Activated CD8-positive, alpha-beta memory T cell treated with anti-CD3 and anti-CD28 coated beads for 36 hours (primary cell): ENCODE measurements around the gene MCM7. TPM values are rescaled to one million over a fixed set of nuclear protein-coding genes. Genes with fewer than 3 reads are reported as not detected.

ENCODE experiments used
- CTCF ChIA-PET: fragments of 350-600 bp; sonication (Branson Sonifier 250); formaldehyde crosslinking; loops from one replicate; lab custom pipeline; 2021; ENCODE audit warnings: antibody characterized with exemption; lab: Charles Lee
- POLR2A ChIA-PET: fragments of 350-600 bp; sonication (Branson Sonifier 250); formaldehyde crosslinking; loops from one replicate; lab custom pipeline; 2021; ENCODE audit warnings: antibody characterized with exemption; lab: Charles Lee
- total RNA-seq, 2 experiments: library from RNA; stranded (reverse); gene quantifications; one replicate each; pipeline ENCODE4 v1.2.3, GENCODE V29; 2021

The MCM7 gene
- total RNA-seq, 2 experiments from 2014 or later = 437 to 447 TPM

- ChIA-PET POLR2A (interaction anchor here (6.1 kb wide), 1 partner anchor 12 kb away, joined by 45 read pairs; the partner anchor contains the start of genes AP4M1 and MCM7), CTCF (no interaction called here)
These were observed 12.4 kb downstream of the MCM7 start, which contains the start of gene COPS6 for GRCh38 chr7:100088621-100089457. Gene COPS6, plus strand, starts transcription at chr7:100088969. Its CDS starts 22 bp downstream, at chr7:100088991.

- CTCF ChIA-PET = no interaction called here
- POLR2A ChIA-PET = interaction anchor here (6.1 kb wide), 1 partner anchor 13 kb away, joined by 45 read pairs; the partner anchor contains the start of genes AP4M1 and MCM7
These were observed 13.0 kb downstream of the MCM7 start for GRCh38 chr7:100088095-100088620.

DNA sequence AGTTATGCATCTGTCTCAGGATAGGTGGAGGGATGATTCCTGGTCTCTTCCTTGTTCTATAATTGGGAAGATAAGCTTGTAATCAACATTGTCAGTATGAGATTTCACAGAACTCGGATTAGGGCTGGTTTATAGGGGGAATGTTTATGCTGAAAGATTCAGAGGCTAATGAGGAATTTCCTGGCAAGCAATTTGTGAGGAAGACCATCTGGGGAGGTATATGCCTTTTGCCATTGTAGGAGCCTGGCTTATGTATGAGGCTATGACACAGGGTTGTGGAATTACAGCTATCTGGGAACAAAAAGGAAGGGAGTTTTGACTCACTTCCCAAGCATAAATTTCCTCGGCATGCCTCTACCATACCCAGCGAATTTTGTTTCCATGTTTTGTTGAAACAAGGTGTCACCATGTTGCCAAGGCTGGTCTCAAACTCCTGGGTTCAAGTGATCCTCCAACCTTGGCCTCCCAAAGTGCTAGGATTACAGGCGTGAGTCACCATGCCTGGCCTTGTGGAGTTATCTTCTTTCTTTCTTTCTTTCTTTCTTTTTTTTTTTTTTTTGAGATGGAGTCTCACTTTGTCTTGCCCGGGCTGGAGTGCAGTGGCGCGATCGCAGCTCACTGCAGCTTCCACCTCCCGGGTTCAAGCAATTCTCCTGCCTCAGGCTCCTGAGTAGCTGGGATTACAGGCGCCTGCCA lies 14.0 kb downstream of the MCM7 start:
- POLR2A ChIA-PET = interaction anchor here (0.6 kb wide), 1 partner anchor 50 kb away, joined by 3 read pairs; no protein-coding TSS in a partner anchor
- CTCF ChIA-PET = interaction anchor here (1.5 kb wide), 1 partner anchor 12 kb away, joined by 4 read pairs; no protein-coding TSS in a partner anchor

GRCh38 chr7:100085515-100085914 lies 15.7 kb downstream of the MCM7 start:
- ChIA-PET CTCF (no interaction called here), POLR2A (no interaction called here)

- ChIA-PET CTCF (interaction anchor here (0.7 to 1.3 kb wide), 5 partner anchors 12 to 659 kb away, joined by 3 to 9 read pairs (median 4); partner anchors contain the start of genes AP4M1 and MCM7), POLR2A (interaction anchor here (0.6 to 1.4 kb wide), 9 partner anchors 8 to 451 kb away, joined by 3 to 21 read pairs (median 4); partner anchors contain the start of genes AP4M1, MCM7 and ZSCAN21)
These were observed 18.2 kb downstream of the MCM7 start for GRCh38 chr7:100082978-100083377.

DNA sequence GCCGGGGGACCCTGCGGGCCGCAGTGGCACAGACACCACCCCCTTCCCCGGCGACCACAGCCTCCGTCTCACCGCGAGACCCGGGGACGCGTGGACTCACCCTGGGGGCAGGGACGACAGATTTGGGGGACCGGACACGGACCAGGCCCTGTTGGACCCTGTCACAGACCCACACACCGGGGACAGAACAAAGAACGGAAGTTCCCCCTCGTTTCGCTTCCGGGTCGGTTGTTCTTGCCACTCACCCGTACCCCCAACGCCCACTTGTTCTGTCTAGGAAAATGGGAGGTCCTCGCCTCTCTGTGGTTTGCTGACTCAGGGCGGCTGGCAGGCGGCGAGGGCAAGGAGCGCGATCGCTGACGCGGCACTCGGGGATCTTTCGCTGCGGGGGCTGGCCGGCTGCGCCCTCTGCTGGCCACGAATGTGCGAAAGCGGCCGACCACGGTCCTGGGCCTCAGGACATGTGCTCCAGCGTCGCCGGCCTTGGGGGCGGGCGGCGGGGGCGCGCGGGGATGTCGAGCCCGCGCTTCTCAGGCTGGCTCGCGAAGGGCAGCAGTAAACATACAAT lies 19.6 kb downstream of the MCM7 start, which contains the start of gene ZNF3:
Gene ZNF3, minus strand, starts transcription at position 189 of the 568 bp plus-strand sequence. CDS start 4,366 bp downstream, outside the sequence.
- CTCF ChIA-PET = interaction anchor here (0.6 to 1.3 kb wide), 4 partner anchors 12 to 39 kb away, joined by 3 to 9 read pairs (median 4); partner anchors contain the start of genes AP4M1 and MCM7
- POLR2A ChIA-PET = interaction anchor here (1.1 to 1.4 kb wide), 2 partner anchors 19 to 83 kb away, joined by 4 to 21 read pairs; partner anchors contain the start of genes AP4M1 and MCM7

DNA sequence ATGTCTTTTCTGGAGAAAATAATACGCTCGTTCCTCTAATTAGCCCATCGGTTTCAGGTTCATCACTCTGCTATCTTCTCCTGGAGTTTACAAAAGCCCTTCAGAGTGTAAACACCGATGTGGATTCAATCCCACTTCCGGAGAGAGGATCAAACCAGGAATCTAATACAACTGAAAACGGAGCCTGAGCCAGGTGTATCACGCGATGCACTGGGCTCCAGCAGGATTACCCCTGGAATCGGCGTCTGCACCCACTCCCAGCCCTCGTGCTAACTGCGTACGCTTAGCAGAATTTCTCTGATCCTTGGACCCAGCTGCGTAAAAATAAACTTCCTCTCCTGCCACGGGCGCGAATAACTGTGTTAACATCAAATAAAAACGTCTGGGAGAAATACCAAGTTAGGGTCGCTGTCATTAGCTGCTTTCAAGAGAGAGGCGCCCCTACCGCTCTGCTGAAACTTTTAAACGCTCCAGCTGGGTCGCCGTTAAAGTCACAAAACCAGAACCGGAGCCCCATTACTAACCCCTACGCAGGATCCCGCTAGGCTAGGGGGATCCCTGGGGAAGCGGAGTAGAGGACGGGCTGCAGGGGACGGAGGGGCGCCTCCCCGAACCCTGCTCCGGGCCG lies 20.2 kb downstream of the MCM7 start:
- CTCF ChIA-PET = interaction anchor here (0.8 kb wide), 1 partner anchor 32 kb away, joined by 3 read pairs; no protein-coding TSS in a partner anchor
- POLR2A ChIA-PET = no interaction called here

GRCh38 chr7:100079024-100079560 lies 22.1 kb downstream of the MCM7 start:
- CTCF ChIA-PET = no interaction called here
- POLR2A ChIA-PET = no interaction called here

DNA sequence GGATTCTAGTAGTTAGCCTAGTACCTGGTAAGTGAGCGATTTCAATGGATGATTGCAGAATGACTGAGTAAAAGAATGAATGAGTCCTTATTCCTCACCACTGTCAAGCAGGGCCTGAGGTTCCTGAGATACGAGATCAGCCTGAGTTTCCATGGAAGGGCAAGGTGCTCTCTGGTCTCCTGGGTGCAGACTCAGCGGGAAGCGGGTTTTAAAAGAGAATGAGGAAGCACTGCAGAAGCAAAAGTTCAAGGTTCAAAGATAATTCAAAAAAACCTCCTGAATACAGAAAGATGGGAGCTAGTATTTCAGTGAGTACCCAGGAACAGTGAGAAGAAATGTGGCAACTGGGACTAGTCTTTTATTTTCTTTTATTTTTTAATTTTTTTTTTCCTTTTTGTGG lies 24.0 kb downstream of the MCM7 start:
- ChIA-PET POLR2A (interaction anchor here (0.6 kb wide), 1 partner anchor 1089 kb away, joined by 3 read pairs; no protein-coding TSS in a partner anchor), CTCF (interaction anchor here (1.3 kb wide), 1 partner anchor 16 kb away, joined by 3 read pairs; no protein-coding TSS in a partner anchor)

- CTCF ChIA-PET = interaction anchor here (1.0 kb wide), 1 partner anchor 26 kb away, joined by 4 read pairs; the partner anchor contains the start of gene ZSCAN21
- POLR2A ChIA-PET = no interaction called here
These were observed 25.8 kb downstream of the MCM7 start for GRCh38 chr7:100075418-100075817.

DNA sequence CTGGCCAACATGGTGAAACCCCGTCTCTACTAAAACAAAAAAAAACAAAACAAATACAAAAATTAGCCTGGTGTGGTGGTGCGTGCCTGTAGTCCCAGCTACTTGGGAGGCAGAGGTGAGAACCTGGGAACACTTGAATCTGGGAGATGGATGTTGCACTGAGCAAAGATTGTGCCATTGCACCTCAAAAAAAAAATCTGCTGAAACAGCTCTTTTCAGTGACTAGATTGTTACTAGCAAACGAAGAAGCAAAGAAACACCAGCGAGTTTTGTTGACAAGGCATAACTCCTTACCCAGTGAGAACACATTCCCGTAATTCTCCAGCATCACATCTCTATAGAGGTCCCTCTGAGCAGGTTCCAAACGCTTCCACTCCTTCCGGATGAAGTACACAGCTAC lies 26.4 kb downstream of the MCM7 start:
- POLR2A ChIA-PET = no interaction called here
- CTCF ChIA-PET = interaction anchor here (1.0 kb wide), 1 partner anchor 25 kb away, joined by 4 read pairs; the partner anchor contains the start of gene ZSCAN21

DNA sequence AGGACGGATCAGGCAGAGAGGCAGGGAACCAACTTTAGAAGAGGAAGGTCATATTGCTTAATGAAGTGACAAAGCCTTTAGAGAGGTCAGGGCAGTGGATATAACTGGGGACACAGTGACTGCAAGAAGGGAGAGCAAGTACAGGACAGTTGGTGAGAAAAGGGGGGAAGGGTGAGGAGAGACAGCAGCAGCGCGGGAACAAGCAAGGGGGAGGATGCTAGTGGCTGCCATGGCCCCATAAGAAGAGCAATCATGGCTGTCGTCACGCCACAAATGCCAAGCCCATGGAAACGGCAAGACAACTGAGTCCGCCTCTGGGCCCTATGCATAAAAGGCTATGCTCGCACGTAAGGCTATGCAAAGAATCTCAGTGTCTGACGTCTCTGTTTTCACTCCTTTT lies 28.7 kb downstream of the MCM7 start:
- POLR2A ChIA-PET = no interaction called here
- CTCF ChIA-PET = no interaction called here

GRCh38 chr7:100071018-100071723 lies 30.0 kb downstream of the MCM7 start:
- CTCF ChIA-PET = interaction anchor here (1.0 kb wide), 1 partner anchor 11 kb away, joined by 4 read pairs; no protein-coding TSS in a partner anchor
- POLR2A ChIA-PET = interaction anchor here (0.5 kb wide), 1 partner anchor 45 kb away, joined by 4 read pairs; no protein-coding TSS in a partner anchor

- ChIA-PET POLR2A (interaction anchor here (0.6 kb wide), 1 partner anchor 140 kb away, joined by 3 read pairs; no protein-coding TSS in a partner anchor), CTCF (interaction anchor here (0.7 kb wide), 1 partner anchor 12 kb away, joined by 3 read pairs; no protein-coding TSS in a partner anchor)
These were observed 31.2 kb downstream of the MCM7 start for GRCh38 chr7:100069991-100070390.

- ChIA-PET CTCF (no interaction called here), POLR2A (interaction anchor here (0.6 kb wide), 1 partner anchor 20 kb away, joined by 5 read pairs; no protein-coding TSS in a partner anchor)
These were observed 34.2 kb downstream of the MCM7 start for GRCh38 chr7:100066953-100067352.

DNA sequence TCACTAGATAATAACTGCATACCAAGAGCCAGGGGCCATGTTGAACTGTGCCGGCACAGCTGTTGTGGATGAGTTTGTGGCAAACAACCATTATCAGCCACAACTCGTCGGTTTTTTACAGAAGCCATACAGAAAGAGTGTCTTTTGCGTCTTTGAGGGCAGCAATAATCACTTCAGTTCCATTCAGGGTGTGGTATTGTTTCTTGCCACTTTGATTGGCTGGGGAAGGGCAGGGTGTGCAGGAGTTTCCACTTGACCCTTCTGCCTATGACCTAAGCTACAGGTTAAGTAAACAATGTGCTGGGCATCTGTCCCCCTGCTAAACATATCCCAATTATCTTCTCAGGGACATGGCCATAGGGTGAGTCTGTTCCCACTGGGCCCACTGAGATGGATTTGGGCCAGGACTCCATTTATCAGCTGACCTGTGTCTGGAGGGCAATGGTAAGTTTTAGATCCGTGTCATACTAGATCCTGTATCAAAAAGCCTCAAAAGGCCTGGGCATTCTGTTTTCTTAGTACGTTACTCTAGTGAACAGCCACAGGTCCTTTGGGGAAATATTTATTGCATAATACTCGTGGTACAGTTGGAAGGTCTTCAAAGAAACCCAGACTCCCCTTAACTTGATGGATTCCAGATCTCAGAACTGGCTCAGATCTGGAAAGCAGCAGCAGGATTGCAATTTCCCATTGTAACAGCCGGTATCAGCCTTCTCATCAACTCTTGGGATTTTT lies 35.6 kb downstream of the MCM7 start:
- ChIA-PET POLR2A (no interaction called here), CTCF (no interaction called here)
